ENCODE measurements around the gene HOXD9. TPM values are rescaled to one million over a fixed set of nuclear protein-coding genes. Genes with fewer than 3 reads are reported as not detected.

Gene HOXD9
- polyA plus RNA-seq (2011; rRNA removed) (1.7 and 1.8 TPM in 2 replicates), polyA minus RNA-seq (2011; rRNA and poly(A)+ RNA removed) (0.38 TPM in 1 of 2 replicates, not detected in the other)

DNA sequence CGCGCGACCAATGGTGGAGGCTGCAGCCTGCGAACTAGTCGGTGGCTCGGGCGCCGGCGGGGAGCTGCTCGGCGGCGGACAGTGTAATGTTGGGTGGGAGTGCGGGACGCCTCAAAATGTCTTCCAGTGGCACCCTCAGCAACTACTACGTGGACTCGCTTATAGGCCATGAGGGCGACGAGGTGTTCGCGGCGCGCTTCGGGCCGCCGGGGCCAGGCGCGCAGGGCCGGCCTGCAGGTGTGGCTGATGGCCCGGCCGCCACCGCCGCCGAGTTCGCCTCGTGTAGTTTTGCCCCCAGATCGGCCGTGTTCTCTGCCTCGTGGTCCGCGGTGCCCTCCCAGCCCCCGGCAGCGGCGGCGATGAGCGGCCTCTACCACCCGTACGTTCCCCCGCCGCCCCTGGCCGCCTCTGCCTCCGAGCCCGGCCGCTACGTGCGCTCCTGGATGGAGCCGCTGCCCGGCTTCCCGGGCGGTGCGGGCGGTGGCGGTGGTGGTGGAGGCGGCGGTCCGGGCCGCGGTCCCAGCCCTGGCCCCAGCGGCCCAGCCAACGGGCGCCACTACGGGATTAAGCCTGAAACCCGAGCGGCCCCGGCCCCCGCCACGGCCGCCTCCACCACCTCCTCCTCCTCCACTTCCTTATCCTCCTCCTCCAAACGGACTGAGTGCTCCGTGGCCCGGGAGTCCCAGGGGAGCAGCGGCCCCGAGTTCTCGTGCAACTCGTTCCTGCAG lies at the start of gene HOXD9:
HOXD9 (plus strand) TSS at position 37 of the 728 bp plus-strand sequence; CDS start at position 87, 50 bp downstream.
- DNase-seq (ENCODE audit: low read depth): no peak
- POLR2A ChIA-PET: interaction anchor here (0.6 kb wide), 1 partner anchor 14 kb away, joined by 3 read pairs; no protein-coding TSS in a partner anchor

DNA sequence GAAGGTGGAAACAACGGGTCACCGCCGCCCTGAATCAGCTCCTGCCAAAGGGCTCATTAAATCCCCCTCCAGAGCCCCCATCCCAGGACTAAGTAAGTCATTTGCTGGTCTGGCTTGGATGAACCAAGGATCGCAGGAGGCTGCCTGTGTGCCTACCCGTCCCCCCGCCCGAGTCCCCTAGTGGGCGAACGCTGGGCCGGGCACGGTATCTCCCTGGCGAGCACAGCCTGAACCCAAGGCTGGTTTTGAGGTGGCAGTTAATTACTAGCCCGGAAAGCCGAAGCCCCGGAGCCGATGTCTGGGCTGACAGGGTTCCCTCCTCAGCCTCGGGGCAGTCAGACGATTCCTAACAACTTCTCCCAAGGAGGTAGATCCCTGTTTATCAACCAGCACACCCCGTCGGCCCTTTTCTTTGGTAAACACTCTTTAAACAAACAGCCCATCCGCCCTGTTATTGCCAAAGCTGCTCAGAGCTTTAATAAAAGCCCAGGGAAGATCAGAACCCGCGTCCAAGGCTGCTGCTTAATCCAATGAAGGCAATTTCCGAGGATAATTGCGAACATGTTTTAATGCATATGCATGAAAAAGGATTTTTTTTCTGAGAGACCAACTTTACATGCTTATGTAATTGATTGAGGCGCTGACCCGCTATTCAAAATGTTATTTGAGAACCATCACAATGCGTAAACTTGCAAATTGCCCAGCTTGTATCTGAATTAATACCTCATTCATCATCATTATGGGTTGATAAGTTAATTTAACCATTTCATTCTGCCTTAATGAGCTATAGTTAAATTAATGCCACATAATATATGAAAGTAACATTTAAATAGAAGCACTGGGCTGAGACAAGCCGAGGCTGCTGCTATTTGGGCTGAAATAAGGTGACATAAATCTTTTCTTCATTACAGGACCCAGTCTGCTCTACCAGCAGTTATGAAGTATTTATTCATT lies 49.3 kb upstream of the HOXD9 start:
- DNase-seq (ENCODE audit: low read depth): no peak
- Histone ChIP-seq H3K36me3 (ENCODE audit: control insufficient read depth, insufficient read depth, low read length) (no peaks in the 10 kb centered on the region), H3K4me3 (ENCODE audit: low read depth, low read length) (no peak overlapping the region), H3K27me3 (ENCODE audit: control insufficient read depth, insufficient read depth, low read length) (peaks cover 8% of the 10 kb centered on the region)
- TF ChIP-seq, protein P1, sequence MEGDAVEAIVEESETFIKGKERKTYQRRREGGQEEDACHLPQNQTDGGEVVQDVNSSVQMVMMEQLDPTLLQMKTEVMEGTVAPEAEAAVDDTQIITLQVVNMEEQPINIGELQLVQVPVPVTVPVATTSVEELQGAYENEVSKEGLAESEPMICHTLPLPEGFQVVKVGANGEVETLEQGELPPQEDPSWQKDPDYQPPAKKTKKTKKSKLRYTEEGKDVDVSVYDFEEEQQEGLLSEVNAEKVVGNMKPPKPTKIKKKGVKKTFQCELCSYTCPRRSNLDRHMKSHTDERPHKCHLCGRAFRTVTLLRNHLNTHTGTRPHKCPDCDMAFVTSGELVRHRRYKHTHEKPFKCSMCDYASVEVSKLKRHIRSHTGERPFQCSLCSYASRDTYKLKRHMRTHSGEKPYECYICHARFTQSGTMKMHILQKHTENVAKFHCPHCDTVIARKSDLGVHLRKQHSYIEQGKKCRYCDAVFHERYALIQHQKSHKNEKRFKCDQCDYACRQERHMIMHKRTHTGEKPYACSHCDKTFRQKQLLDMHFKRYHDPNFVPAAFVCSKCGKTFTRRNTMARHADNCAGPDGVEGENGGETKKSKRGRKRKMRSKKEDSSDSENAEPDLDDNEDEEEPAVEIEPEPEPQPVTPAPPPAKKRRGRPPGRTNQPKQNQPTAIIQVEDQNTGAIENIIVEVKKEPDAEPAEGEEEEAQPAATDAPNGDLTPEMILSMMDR (IDR thresholded peaks at IDR 0.05; ENCODE audit: insufficient read depth, low read depth, low read length): no peak
- CTCF ChIA-PET: interaction anchor here (0.6 to 3.0 kb wide), 2 partner anchors 129 to 383 kb away, joined by 3 to 11 read pairs; no protein-coding TSS in a partner anchor
- POLR2A ChIA-PET: no interaction called here

More for the DNA sequence above, at the start of gene HOXD9:
- Histone ChIP-seq H3K4me3 (ENCODE audit: low read depth, low read length) (peak within 1 kb of the TSS; percentile 25), H3K36me3 (ENCODE audit: control insufficient read depth, insufficient read depth, low read length) (peaks cover 1% of the 10 kb centered on the region; the same call in 1 of the 2 replicates), H3K27me3 (ENCODE audit: control insufficient read depth, insufficient read depth, low read length) (peaks cover 4% of the 10 kb centered on the region)
- CTCF ChIA-PET: interaction anchor here (0.8 to 1.6 kb wide), 4 partner anchors 26 to 531 kb away, joined by 3 to 5 read pairs (median 3); no protein-coding TSS in a partner anchor
- TF ChIP-seq, protein P1 (IDR thresholded peaks at IDR 0.05; ENCODE audit: insufficient read depth, low read depth, low read length): no peak

DNA sequence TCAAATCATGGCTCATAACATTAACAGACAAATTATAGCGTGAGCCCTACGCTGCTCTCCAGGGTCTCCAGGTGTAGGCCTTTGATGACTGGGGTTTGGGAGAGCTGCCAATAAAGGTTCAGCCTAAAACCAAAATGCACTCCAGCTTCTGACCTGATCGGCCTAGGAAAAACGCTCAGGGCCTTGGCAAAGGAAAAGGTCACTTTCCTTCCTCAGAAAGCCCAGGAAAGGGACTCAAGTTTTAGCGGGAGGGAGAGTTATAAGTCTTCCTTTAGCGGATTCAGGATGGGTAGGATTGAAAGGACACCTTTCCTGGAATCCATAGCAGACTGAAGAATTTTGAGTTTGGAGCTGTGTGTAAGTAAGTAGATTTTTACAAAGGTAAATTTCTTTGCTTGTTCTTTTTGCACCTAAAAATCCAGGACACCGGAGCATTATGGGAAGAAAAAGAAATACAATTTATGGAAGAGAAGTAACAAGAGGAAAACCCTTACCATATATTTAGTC lies 47.5 kb upstream of the HOXD9 start:
- H3K27me3 ChIP-seq (ENCODE audit: control insufficient read depth, insufficient read depth, low read length): peaks cover 18% of the 10 kb centered on the region
- CTCF ChIA-PET: interaction anchor here (0.9 to 3.0 kb wide), 2 partner anchors 11 to 384 kb away, joined by 3 to 11 read pairs; no protein-coding TSS in a partner anchor
- no peak for DNase-seq (ENCODE audit: low read depth)
- TF ChIP-seq, protein P1 (IDR thresholded peaks at IDR 0.05; ENCODE audit: insufficient read depth, low read depth, low read length): no peak
- H3K4me3 ChIP-seq (ENCODE audit: low read depth, low read length): no peak overlapping the region
- no peaks in the 10 kb centered on the region for H3K36me3 ChIP-seq (ENCODE audit: control insufficient read depth, insufficient read depth, low read length)
- POLR2A ChIA-PET: no interaction called here

DNA sequence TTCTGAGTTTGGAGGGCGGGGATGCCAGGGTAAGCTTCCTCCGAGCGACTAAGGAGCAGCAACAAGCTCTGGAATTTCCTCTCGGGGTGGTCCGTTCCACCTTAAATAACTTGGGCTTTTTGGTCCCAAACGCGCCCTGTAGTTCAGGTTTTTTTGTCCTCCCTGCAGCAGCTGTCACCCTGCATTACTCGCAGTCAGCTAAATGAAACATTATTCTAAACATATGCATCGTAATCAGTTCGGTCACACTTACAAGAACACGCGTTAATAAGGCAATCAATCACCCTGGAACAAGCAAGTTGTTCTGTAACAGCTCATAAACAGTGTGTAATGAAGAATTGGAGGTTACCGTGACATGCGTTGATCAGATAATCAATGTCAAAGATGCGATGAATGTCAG lies 47.0 kb upstream of the HOXD9 start:
- ChIA-PET CTCF (interaction anchor here (0.9 to 3.0 kb wide), 2 partner anchors 10 to 385 kb away, joined by 3 to 11 read pairs; no protein-coding TSS in a partner anchor), POLR2A (no interaction called here)
- H3K36me3 ChIP-seq (ENCODE audit: control insufficient read depth, insufficient read depth, low read length): no peaks in the 10 kb centered on the region
- H3K27me3 ChIP-seq (ENCODE audit: control insufficient read depth, insufficient read depth, low read length): peaks cover 18% of the 10 kb centered on the region
- TF ChIP-seq, protein P1 (IDR thresholded peaks at IDR 0.05; ENCODE audit: insufficient read depth, low read depth, low read length): no peak
- no peak overlapping the region for H3K4me3 ChIP-seq (ENCODE audit: low read depth, low read length)
- DNase-seq (ENCODE audit: low read depth): no peak

All from BJ (cell line).